HCT116 (cell line): ENCODE results near the gene CLEC4C. TPM values are rescaled to one million over a fixed set of nuclear protein-coding genes. Genes with fewer than 3 reads are reported as not detected.

Experiments
- ATAC-seq: fragments of 200-7000 bp; cut with Tn5 transposase; 2 replicates; pipeline ENCODE4 v1.9.1; 2020; ENCODE audit warnings: mild to moderate bottlenecking, moderate library complexity
- BruUV-seq: library from RNA; stranded (reverse); fragments of 400-500 nt; replicated peaks from 2 replicates; lab custom pipeline; 2021; lab: Mats Ljungman, UMichigan
- CTCF ChIA-PET: fragments of 300-600 bp; sonication (Branson Sonifier 250); formaldehyde crosslinking; loops from one replicate; lab custom pipeline; 2021; ENCODE audit warnings: antibody characterized with exemption; lab: Charles Lee
- POLR2A ChIA-PET: fragments of 300-600, 350-600 bp; sonication (Branson Sonifier 250); formaldehyde crosslinking; loops from one replicate; lab custom pipeline; 2021; ENCODE audit warnings: antibody characterized with exemption; lab: Charles Lee
- RAD21 ChIA-PET, 2 experiments: fragments of 300-600 bp; sonication (Branson Sonifier 250); formaldehyde crosslinking; loops; one replicate each; lab custom pipeline; 2023; ENCODE audit warnings: low total read pairs in 2 of 2; ENCODE audit not compliant: uncharacterized antibody in 2 of 2, unreplicated experiment in 2 of 2, low non-redundant PET in 1 of 2; lab: Charles Lee
- DNase-seq: peaks from one replicate; pipeline ENCODE4 v3.0.0-alpha.2; 2010; ENCODE audit warnings: low read depth, low spot score
- H2AFZ ChIP-seq: fragments of 200-600 bp; shearing (Covaris generic), sonication (generic); 2 replicates; pipeline ENCODE4 v1.6.1; 2017; ENCODE audit warnings: low read depth, mixed run types, mixed read lengths, antibody characterized with exemption, low read length; ENCODE audit not compliant: poor library complexity, severe bottlenecking
- H3K27ac ChIP-seq: 2 replicates; pipeline ENCODE4 v1.5.1; 2012; ENCODE audit warnings: low read depth, low read length
- H3K27me3 ChIP-seq: fragments of 200-600 bp; sonication (generic); 2 replicates; pipeline ENCODE4 v1.6.1; 2016; ENCODE audit warnings: mixed run types, low read length, mixed read lengths; ENCODE audit not compliant: insufficient read depth
- H3K36me3 ChIP-seq, 2 experiments: fragments of 200-500 bp in 1 of 2; fragments of 200-600 bp in 1 of 2; sonication (Bioruptor generic) in 1 of 2; sonication (generic) in 1 of 2; 2 replicates each; pipeline versions ENCODE4 v1.5.1 to v1.6.1; 2014 to 2016; ENCODE audit warnings: low read length in 2 of 2, inconsistent platforms in 1 of 2, mixed read lengths in 1 of 2, mixed run types in 1 of 2; ENCODE audit not compliant: insufficient read depth in 2 of 2, control insufficient read depth in 1 of 2
- H3K4me1 ChIP-seq, 2 experiments: fragments of 200-600 bp in 1 of 2; sonication (generic) in 1 of 2; 2 replicates each; pipeline versions ENCODE4 v1.5.1 to v1.6.1; 2012 to 2017; ENCODE audit warnings: low read length in 2 of 2, inconsistent platforms in 1 of 2, mild to moderate bottlenecking in 1 of 2, mixed read lengths in 1 of 2, mixed run types in 1 of 2, moderate library complexity in 1 of 2; ENCODE audit not compliant: insufficient read depth in 2 of 2, control insufficient read depth in 1 of 2
- H3K4me2 ChIP-seq: fragments of 200-600 bp; sonication (generic); 2 replicates; pipeline ENCODE4 v1.6.1; 2017; ENCODE audit warnings: mixed run types, low read length, mixed read lengths
- H3K4me3 ChIP-seq, 2 experiments: fragments of 200-600 bp in 1 of 2; sonication (generic) in 1 of 2; replicated peaks in 1 of 2; 2 replicates each; pipeline ENCODE4 v1.5.1; 2011 to 2016; ENCODE audit warnings: low read length in 2 of 2, control low read depth in 1 of 2, low read depth in 1 of 2, mild to moderate bottlenecking in 1 of 2, mixed read lengths in 1 of 2, mixed run types in 1 of 2
- H3K79me2 ChIP-seq: fragments of 200-600 bp; sonication (generic); 2 replicates; pipeline ENCODE4 v1.6.1; 2017; ENCODE audit warnings: mild to moderate bottlenecking, mixed run types, low read length, moderate library complexity, mixed read lengths; ENCODE audit not compliant: insufficient read depth
- H3K9ac ChIP-seq: fragments of 200-600 bp; sonication (generic); 2 replicates; pipeline ENCODE4 v1.6.1; 2016; ENCODE audit warnings: low read length, mixed read lengths
- H3K9me2 ChIP-seq: fragments of 200-600 bp; sonication (generic), shearing (Covaris generic); 2 replicates; pipeline ENCODE4 v1.6.1; 2017; ENCODE audit warnings: mixed run types, mild to moderate bottlenecking, moderate library complexity; ENCODE audit not compliant: insufficient read depth
- H3K9me3 ChIP-seq, 2 experiments: fragments of 200-500 bp in 1 of 2; fragments of 200-600 bp in 1 of 2; sonication (Bioruptor generic) in 1 of 2; sonication (generic) in 1 of 2; 2 replicates each; pipeline ENCODE4 v1.6.1; 2014 to 2017; ENCODE audit warnings: low read length in 2 of 2, mixed read lengths in 2 of 2, inconsistent platforms in 1 of 2, low read depth in 1 of 2, mild to moderate bottlenecking in 1 of 2, mixed run types in 1 of 2, moderate library complexity in 1 of 2; ENCODE audit not compliant: control insufficient read depth in 1 of 2, insufficient read depth in 1 of 2
- H4K20me1 ChIP-seq: fragments of 200-600 bp; sonication (generic), shearing (Covaris generic); 2 replicates; pipeline ENCODE4 v1.6.1; 2017; ENCODE audit warnings: mixed run types, mild to moderate bottlenecking, moderate library complexity; ENCODE audit not compliant: insufficient read depth
- ATF3 ChIP-seq: IDR thresholded peaks from 2 replicates; pipeline ENCODE4 v1.6.1; 2012
- EGR1 ChIP-seq: IDR thresholded peaks from 2 replicates; pipeline ENCODE4 v1.6.1; 2012; ENCODE audit warnings: low read depth
- EZH2 ChIP-seq: fragments of 200-600 bp; sonication (generic); IDR thresholded peaks from 2 replicates; pipeline ENCODE4 v1.6.1; 2017; ENCODE audit warnings: antibody characterized with exemption, mixed run types
- EZH2phosphoT487 ChIP-seq: fragments of 200-600 bp; IDR thresholded peaks from 2 replicates; pipeline ENCODE4 v1.6.1; 2018; ENCODE audit warnings: antibody characterized with exemption, borderline replicate concordance
- FOSL1 ChIP-seq: IDR thresholded peaks from 2 replicates; pipeline ENCODE4 v1.6.1; 2012; ENCODE audit warnings: low read depth
- MAX ChIP-seq: IDR thresholded peaks from 2 replicates; pipeline ENCODE4 v1.6.1; 2012
- POLR2A ChIP-seq: IDR thresholded peaks from 2 replicates; pipeline ENCODE4 v1.7.0; 2011; ENCODE audit warnings: borderline replicate concordance; ENCODE audit not compliant: insufficient read depth, insufficient read length; ENCODE audit errors: extremely low read depth
- REST ChIP-seq: IDR thresholded peaks from 2 replicates; pipeline ENCODE4 v1.6.1; 2012; ENCODE audit warnings: low read depth
- SIN3A ChIP-seq: IDR thresholded peaks from 2 replicates; pipeline ENCODE4 v1.6.1; 2012; ENCODE audit warnings: low read depth
- TCF7L2 ChIP-seq: IDR thresholded peaks from 2 replicates; pipeline ENCODE4 v1.7.0; 2011; ENCODE audit warnings: borderline replicate concordance, inconsistent platforms; ENCODE audit not compliant: insufficient read depth, insufficient read length; ENCODE audit errors: extremely low read depth
- ZBTB33 ChIP-seq: IDR thresholded peaks from 2 replicates; pipeline ENCODE4 v1.6.1; 2011; ENCODE audit warnings: mild to moderate bottlenecking, low read length, moderate library complexity; ENCODE audit not compliant: insufficient replicate concordance; ENCODE audit errors: extremely low read depth
- ZNF274 ChIP-seq: fragments of 200-500 bp; sonication (Bioruptor generic); IDR thresholded peaks from 2 replicates; pipeline ENCODE4 v1.6.1; 2014; ENCODE audit warnings: mild to moderate bottlenecking, low read depth, low read length, inconsistent platforms
- intact Hi-C: fragments of 100-400 bp; cut with micrococcal nuclease; formaldehyde crosslinking; loops from 2 replicates; pipeline ENCODE4 v1.10.0; 2022
- total RNA-seq: library from RNA; stranded (reverse); gene quantifications from one replicate; pipeline ENCODE4 v1.2.1, GENCODE V29; 2021; ENCODE audit not compliant: unreplicated experiment

The CLEC4C gene
- total RNA-seq, 1 experiment from 2014 or later: not detected

- BruUV-seq: no TSS peak
- TF ChIP-seq POLR2A: no peak
- no peak for TF ChIP-seq REST
- no peak for TF ChIP-seq EZH2phosphoT487
- no peak for TF ChIP-seq EZH2
- TF ChIP-seq SIN3A: no peak
- no peak for TF ChIP-seq MAX
- no peak for TF ChIP-seq EGR1
- no peak for TF ChIP-seq ZNF274
- TF ChIP-seq FOSL1: no peak
- TF ChIP-seq TCF7L2: no peak
- TF ChIP-seq ZBTB33: no peak
- no peak for TF ChIP-seq ATF3
- TF ChIP-seq, all 23 proteins: peak for 0
- ATAC-seq (no peak), DNase-seq (no peak)
- no peaks in the 10 kb centered on the region for H4K20me1 ChIP-seq
- no peak overlapping the region for H3K4me2 ChIP-seq
- H3K36me3 ChIP-seq: no peaks in the 10 kb centered on the region
- no peak overlapping the region for H3K9ac ChIP-seq
- no peak overlapping the region for H3K4me3 ChIP-seq
- no peaks in the 10 kb centered on the region for H3K27me3 ChIP-seq
- H3K4me1 ChIP-seq: peaks cover 0 to 5% of the 10 kb centered on the region in 2 experiments; a peak in 1 of 4 replicates
- no peaks in the 10 kb centered on the region for H3K79me2 ChIP-seq
- no peak overlapping the region for H2AFZ ChIP-seq
- intact Hi-C loops: no loop called here
- CTCF ChIA-PET: no interaction called here
- no peaks in the 10 kb centered on the region for H3K9me2 ChIP-seq
- no peaks in the 10 kb centered on the region for H3K9me3 ChIP-seq
- H3K27ac ChIP-seq: no peak overlapping the region
- RAD21 ChIA-PET: no interaction called here
- POLR2A ChIA-PET: no interaction called here
Observed at GRCh38 chr12:7681535-7681934, 65.6 kb downstream of the CLEC4C start.

Other genes starting within 250 kb of the CLEC4C start
- gene CD163, start 243.6 kb downstream of the CLEC4C start, total RNA-seq: 1.4 TPM
- gene APOBEC1, start 81.5 kb downstream of the CLEC4C start, total RNA-seq: not detected
- gene GDF3, start 51.6 kb downstream of the CLEC4C start, total RNA-seq: not detected
- not detected for gene DPPA3, start 35.9 kb downstream of the CLEC4C start, total RNA-seq
- gene NANOGNB, start 17.8 kb upstream of the CLEC4C start, total RNA-seq: not detected
- 0.22 TPM for gene NANOG, start 42.0 kb upstream of the CLEC4C start, total RNA-seq
- gene SLC2A14, start 125.5 kb upstream of the CLEC4C start, total RNA-seq: not detected
- gene SLC2A3, start 188.8 kb upstream of the CLEC4C start, total RNA-seq: 10.5 TPM